GM10266 (cell line): ENCODE results near the gene LYRM4.

ENCODE experiments used
- DNase-seq: peaks from one replicate; pipeline ENCODE4 v3.0.0; 2012; ENCODE audit errors: extremely low spot score
- TF ChIP-seq, protein P1 (sequence below): IDR thresholded peaks from 2 replicates; pipeline ENCODE4 v1.5.1; 2012; ENCODE audit warnings: mild to moderate bottlenecking, low read depth; ENCODE audit not compliant: control insufficient read depth, insufficient read depth; ENCODE audit errors: missing control alignments

LYRM4 gene

DNA sequence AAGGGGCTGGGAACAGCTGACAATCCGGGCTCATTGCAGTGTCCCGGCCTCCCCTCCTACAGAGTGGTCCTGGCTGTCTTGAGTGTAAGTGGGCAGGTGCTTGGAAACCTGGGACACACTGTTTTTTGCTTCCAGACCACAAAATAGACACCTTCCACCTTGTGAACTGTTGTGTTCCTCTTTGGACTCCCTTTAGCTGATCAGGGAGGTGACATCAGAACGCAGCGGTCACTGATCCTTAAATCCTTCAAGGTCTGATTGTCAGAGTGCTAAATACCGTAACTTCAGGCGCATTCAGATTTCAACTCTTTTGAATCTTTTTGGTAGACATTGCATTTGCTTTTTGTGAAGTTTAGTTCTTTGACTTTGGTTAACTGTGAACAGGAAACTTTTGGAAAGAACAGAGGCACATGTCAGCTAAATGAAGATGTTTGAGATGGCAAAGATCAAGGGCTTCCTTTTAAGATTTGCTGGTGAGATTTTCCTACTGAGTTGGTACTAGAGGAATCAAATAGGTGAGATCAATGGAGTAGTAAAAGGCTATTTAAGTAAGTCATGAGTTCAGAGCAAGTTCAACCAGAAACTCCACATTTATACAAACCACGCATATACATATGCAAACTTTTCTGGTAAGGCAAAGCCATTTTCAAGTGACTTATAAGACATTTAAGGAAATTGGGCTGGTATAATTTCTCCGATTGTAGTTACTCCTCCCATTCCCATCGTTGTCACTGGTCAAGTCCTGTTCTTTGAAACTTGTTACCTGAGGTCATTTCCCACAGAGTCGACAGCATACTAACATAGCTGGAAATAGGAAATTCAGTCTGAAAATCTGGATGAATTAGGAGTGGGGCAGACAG lies 169.3 kb downstream of the LYRM4 start:
- TF ChIP-seq, protein P1, sequence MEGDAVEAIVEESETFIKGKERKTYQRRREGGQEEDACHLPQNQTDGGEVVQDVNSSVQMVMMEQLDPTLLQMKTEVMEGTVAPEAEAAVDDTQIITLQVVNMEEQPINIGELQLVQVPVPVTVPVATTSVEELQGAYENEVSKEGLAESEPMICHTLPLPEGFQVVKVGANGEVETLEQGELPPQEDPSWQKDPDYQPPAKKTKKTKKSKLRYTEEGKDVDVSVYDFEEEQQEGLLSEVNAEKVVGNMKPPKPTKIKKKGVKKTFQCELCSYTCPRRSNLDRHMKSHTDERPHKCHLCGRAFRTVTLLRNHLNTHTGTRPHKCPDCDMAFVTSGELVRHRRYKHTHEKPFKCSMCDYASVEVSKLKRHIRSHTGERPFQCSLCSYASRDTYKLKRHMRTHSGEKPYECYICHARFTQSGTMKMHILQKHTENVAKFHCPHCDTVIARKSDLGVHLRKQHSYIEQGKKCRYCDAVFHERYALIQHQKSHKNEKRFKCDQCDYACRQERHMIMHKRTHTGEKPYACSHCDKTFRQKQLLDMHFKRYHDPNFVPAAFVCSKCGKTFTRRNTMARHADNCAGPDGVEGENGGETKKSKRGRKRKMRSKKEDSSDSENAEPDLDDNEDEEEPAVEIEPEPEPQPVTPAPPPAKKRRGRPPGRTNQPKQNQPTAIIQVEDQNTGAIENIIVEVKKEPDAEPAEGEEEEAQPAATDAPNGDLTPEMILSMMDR, result no peak
- peak; percentile 34 for DNase-seq

DNA sequence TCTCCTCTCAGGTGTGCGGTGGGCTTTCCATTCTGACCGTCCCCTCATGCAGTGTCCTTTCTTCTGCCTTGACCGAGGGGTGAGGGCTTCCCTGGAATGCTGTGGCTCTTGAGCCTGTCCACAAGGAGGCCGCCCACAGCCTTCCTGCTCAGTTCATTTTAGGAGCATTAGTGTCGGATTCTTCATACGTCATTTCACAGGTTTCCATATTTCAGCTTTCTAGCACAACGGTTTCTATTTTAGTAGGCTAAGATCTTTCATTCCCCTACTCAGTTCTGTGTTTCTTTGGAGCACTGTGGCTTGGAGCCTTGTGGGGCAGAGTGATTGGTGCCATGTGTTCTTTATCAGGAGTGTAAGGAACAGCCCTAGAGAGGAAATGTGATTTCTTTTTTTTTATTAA lies 170.1 kb downstream of the LYRM4 start:
- DNase-seq, result peak; percentile 33
- TF ChIP-seq, protein P1, result no peak

DNA sequence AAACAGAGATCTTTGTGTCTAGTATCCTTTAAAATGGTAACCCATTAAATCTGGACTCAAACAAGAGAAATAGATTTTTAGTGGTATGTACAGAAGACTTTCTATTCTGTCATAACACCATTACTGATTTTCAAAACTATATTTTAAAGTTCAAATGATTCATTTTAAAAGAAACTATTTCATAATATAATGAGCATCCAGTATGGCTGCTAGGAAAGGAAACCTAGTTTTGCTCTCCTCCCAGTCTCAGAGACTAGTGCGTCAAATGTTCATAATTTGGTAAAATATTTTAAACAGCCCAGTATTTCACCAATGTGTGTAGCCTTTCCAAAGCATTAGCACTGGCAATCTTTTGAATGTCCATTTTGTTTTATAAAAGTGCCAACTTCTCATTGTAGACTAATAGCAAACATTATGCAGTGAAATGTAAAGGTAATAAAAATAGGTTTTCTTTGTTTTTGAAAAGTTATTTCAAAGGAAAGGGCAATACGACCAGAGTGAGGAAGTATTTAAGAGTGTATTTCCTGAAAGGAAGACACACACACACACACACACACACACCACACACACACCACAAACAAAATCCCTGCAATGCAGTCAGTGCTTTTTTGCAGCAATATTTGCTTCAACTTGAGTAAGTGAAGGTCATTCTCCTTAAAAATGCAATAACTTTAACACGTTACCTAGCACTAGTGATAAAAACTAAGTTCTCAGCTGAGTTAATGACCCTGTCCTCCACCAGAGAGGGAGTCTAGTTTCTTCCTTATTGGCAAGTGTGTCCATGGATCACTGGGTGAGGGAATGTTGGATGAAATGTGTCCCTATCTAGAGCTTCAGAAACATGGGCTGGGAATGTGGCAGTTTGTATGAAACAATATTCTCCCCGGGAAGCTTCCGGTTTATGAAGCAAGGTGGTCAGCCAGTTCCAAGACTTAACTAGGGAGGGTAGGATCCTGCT lies 171.0 kb downstream of the LYRM4 start:
- DNase-seq, result no peak
- TF ChIP-seq, protein P1, result no peak

DNA sequence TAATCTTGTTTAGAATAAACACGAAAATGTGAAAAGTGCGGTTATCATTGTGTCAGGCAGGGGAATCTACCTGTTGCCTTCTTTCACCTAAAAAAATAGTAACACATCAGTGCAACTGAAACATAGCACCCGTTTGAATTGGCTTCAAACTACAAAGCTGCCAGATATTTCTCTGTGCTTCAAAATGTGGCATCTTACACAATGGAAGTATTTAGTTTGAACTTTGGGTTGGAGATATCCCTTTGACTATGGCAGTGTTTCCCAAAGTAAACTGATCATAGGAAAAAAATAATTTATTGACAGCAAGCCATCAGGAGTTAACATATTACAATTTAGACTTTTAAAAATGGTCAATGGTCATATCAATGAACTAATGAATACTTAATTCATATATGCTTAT lies 172.0 kb downstream of the LYRM4 start:
- no peak for DNase-seq
- TF ChIP-seq, protein P1, result no peak

DNA sequence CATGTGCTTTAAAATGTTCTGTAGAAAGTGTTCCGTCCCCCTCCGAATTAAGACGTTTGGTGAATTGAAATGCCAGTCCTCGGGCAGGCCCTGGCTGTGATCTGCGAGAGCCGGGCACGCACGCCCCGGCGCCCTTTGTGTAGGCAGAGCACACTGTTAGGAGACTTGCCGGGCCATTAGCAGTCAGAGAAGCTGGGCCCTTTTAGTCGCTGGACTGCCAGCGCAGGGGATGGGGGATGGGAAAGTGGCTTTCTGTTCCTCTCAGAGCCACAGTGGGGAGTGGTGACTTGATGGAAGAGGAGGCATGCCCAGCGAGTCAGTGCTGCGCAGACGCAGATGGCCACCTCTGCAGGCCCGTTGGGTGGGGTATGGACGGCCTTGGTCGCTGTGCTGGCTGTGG lies 173.4 kb downstream of the LYRM4 start:
- TF ChIP-seq, protein P1, result no peak
- no peak for DNase-seq

DNA sequence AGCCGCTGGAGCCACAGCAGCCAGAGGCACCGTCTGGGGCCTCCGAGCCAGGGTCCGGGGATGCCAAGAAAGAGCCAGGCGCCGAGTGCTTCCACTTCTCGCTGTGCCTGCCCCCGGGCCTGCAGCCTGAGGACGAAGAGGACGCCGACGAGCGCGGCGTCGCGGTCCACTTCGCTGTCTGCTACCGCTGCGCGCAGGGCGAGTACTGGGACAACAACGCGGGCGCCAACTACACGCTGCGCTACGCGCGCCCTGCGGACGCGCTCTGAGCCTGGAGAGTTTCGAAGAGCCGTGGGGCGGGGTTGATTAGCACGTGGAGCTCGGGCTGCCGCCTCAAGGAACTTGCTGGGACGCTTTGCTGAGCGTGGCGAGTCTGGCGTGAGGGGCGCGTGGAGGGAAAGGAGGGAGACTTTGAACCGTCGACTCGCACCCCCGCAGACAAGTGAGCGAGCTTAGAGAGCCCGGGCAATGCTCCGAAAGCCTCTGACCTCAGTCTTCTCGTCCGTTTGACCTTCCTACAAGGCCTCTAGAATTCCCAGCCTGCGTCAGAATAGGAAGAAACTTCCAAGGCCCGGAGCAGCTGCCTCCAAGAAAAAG lies 174.4 kb downstream of the LYRM4 start:
- no peak for DNase-seq

More for the DNA sequence above, 174.4 kb downstream of the LYRM4 start:
- TF ChIP-seq, protein P1, result no peak
